H9 (cell line): ENCODE data around the gene CCT7. TPM values are rescaled to one million over a fixed set of nuclear protein-coding genes. Genes with fewer than 3 reads are reported as not detected.
A peak's percentile ranks its signal among the peaks of the same experiment; 100 is the strongest.

Source experiments
- DNase-seq: peaks from one replicate; pipeline ENCODE4 v3.0.0-alpha.2; 2017
- H2AFZ ChIP-seq: one replicate; pipeline ENCODE4 v1.6.1; 2013; ENCODE audit warnings: mild to moderate bottlenecking, low read length, control low read depth, moderate library complexity
- H2AK5ac ChIP-seq: 2 replicates; pipeline ENCODE4 v1.6.1; 2013; ENCODE audit warnings: low read length, control low read depth, mixed read lengths; ENCODE audit not compliant: insufficient read length
- H2BK120ac ChIP-seq: one replicate; pipeline ENCODE4 v1.6.1; 2013; ENCODE audit warnings: low read depth, mild to moderate bottlenecking, low read length, control low read depth, inconsistent platforms; ENCODE audit not compliant: poor library complexity, severe bottlenecking
- H2BK12ac ChIP-seq: 2 replicates; pipeline ENCODE4 v1.6.1; 2013; ENCODE audit warnings: low read length, control low read depth, mixed read lengths, low read depth; ENCODE audit not compliant: insufficient read length
- H2BK15ac ChIP-seq: 2 replicates; pipeline ENCODE4 v1.6.1; 2013; ENCODE audit warnings: low read depth, low read length, control low read depth
- H2BK20ac ChIP-seq: one replicate; pipeline ENCODE4 v1.6.1; 2013; ENCODE audit warnings: low read depth, mild to moderate bottlenecking, low read length, control low read depth, inconsistent platforms; ENCODE audit not compliant: poor library complexity, severe bottlenecking
- H2BK5ac ChIP-seq: 2 replicates; pipeline ENCODE4 v1.6.1; 2013; ENCODE audit warnings: low read length, control low read depth, mixed read lengths; ENCODE audit not compliant: insufficient read length
- H3K14ac ChIP-seq: 2 replicates; pipeline ENCODE4 v1.6.1; 2013; ENCODE audit warnings: low read length, control low read depth; ENCODE audit not compliant: insufficient read depth
- H3K18ac ChIP-seq: 2 replicates; pipeline ENCODE4 v1.6.1; 2013; ENCODE audit warnings: low read depth, mild to moderate bottlenecking, mixed read lengths, low read length, control low read depth; ENCODE audit not compliant: insufficient read length
- H3K23ac ChIP-seq: 2 replicates; pipeline ENCODE4 v1.6.1; 2013; ENCODE audit warnings: low read length, control low read depth, mixed read lengths, low read depth; ENCODE audit not compliant: insufficient read length
- H3K23me2 ChIP-seq: 2 replicates; pipeline ENCODE4 v1.6.1; 2013; ENCODE audit warnings: low read depth, mild to moderate bottlenecking, mixed read lengths, low read length, control low read depth; ENCODE audit not compliant: insufficient read length, poor library complexity, severe bottlenecking
- H3K27ac ChIP-seq: 2 replicates; pipeline ENCODE4 v1.5.1; 2013; ENCODE audit warnings: low read length, control low read depth, mixed read lengths, low read depth; ENCODE audit not compliant: insufficient read length
- H3K27me3 ChIP-seq: 2 replicates; pipeline ENCODE4 v1.6.1; 2013; ENCODE audit warnings: low read length, control low read depth, inconsistent platforms; ENCODE audit not compliant: insufficient read depth
- H3K4ac ChIP-seq: 2 replicates; pipeline ENCODE4 v1.6.1; 2013; ENCODE audit warnings: low read depth, mild to moderate bottlenecking, control low read depth, inconsistent platforms, low read length, moderate library complexity
- H3K4me1 ChIP-seq: 2 replicates; pipeline ENCODE4 v1.6.1; 2013; ENCODE audit warnings: low read length, control low read depth, inconsistent platforms; ENCODE audit not compliant: insufficient read depth
- H3K4me2 ChIP-seq: 2 replicates; pipeline ENCODE4 v1.6.1; 2013; ENCODE audit warnings: low read length, control low read depth, mixed read lengths; ENCODE audit not compliant: insufficient read length, insufficient read depth
- H3K56ac ChIP-seq: 2 replicates; pipeline ENCODE4 v1.6.1; 2013; ENCODE audit warnings: low read depth, mild to moderate bottlenecking, mixed read lengths, low read length, control low read depth; ENCODE audit not compliant: insufficient read length
- H3K79me1 ChIP-seq: 2 replicates; pipeline ENCODE4 v1.6.1; 2013; ENCODE audit warnings: low read depth, mild to moderate bottlenecking, moderate library complexity, low read length, control low read depth, inconsistent platforms; ENCODE audit not compliant: insufficient read depth, poor library complexity, severe bottlenecking
- H3K79me2 ChIP-seq: 2 replicates; pipeline ENCODE4 v1.6.1; 2013; ENCODE audit warnings: low read length, control low read depth, inconsistent platforms; ENCODE audit not compliant: insufficient read depth
- H3K9ac ChIP-seq: 2 replicates; pipeline ENCODE4 v1.6.1; 2013; ENCODE audit warnings: low read length, control low read depth, mixed read lengths; ENCODE audit not compliant: insufficient read length; ENCODE audit errors: extremely low read depth
- H3K9me3 ChIP-seq: one replicate; pipeline ENCODE4 v1.6.1; 2013; ENCODE audit warnings: low read depth, low read length, inconsistent platforms; ENCODE audit not compliant: control insufficient read depth
- H3T11ph ChIP-seq: one replicate; pipeline ENCODE4 v1.6.1; 2013; ENCODE audit warnings: mild to moderate bottlenecking, low read length, control low read depth, inconsistent platforms
- H4K20me1 ChIP-seq: one replicate; pipeline ENCODE4 v1.6.1; 2013; ENCODE audit not compliant: control insufficient read depth, insufficient read length, insufficient read depth
- H4K5ac ChIP-seq: 2 replicates; pipeline ENCODE4 v1.6.1; 2013; ENCODE audit warnings: low read depth, mild to moderate bottlenecking, mixed read lengths, low read length, control low read depth; ENCODE audit not compliant: insufficient read length
- H4K8ac ChIP-seq: replicated peaks from 2 replicates; pipeline ENCODE4 v1.6.1; 2013; ENCODE audit warnings: low read length, control low read depth, mixed read lengths, low read depth; ENCODE audit not compliant: insufficient read length
- H4K91ac ChIP-seq: 2 replicates; pipeline ENCODE4 v1.6.1; 2013; ENCODE audit warnings: low read depth, mild to moderate bottlenecking, moderate library complexity, mixed read lengths, low read length, control low read depth; ENCODE audit not compliant: insufficient read length
- H3K27ac Mint-ChIP-seq, 3 experiments: 2 replicates in 2 of 3; 3 replicates in 1 of 3; pipeline ENCODE4 v1.8.0; 2020 to 2021; ENCODE audit warnings: mixed read lengths in 3 of 3, mild to moderate bottlenecking in 1 of 3, moderate library complexity in 1 of 3
- H3K27me3 Mint-ChIP-seq: 2 replicates; pipeline ENCODE4 v1.8.0; 2021; ENCODE audit warnings: low read depth, mild to moderate bottlenecking, moderate library complexity, mixed read lengths
- H3K36me3 Mint-ChIP-seq, 3 experiments: 2 replicates in 2 of 3; 3 replicates in 1 of 3; pipeline ENCODE4 v1.8.0; 2020 to 2021; ENCODE audit warnings: low read depth in 3 of 3, mixed read lengths in 3 of 3; ENCODE audit not compliant: insufficient read depth in 1 of 3
- H3K4me1 Mint-ChIP-seq, 2 experiments: 2 replicates each; pipeline ENCODE4 v1.8.0; 2020; ENCODE audit warnings: mixed read lengths in 2 of 2
- H3K4me3 Mint-ChIP-seq, 2 experiments: 2 replicates in 1 of 2; 3 replicates in 1 of 2; pipeline ENCODE4 v1.8.0; 2020 to 2021; ENCODE audit warnings: mild to moderate bottlenecking in 2 of 2, mixed read lengths in 2 of 2, moderate library complexity in 1 of 2
- H3K9me3 Mint-ChIP-seq, 2 experiments: 2 replicates in 1 of 2; 3 replicates in 1 of 2; pipeline ENCODE4 v1.8.0; 2020; ENCODE audit warnings: mild to moderate bottlenecking in 2 of 2, mixed read lengths in 2 of 2, moderate library complexity in 1 of 2
- CTCF ChIP-seq: fragments of 200-600 bp; sonication (generic); conservative IDR thresholded peaks from 3 replicates; pipeline ENCODE4 v1.8.0; 2021; ENCODE audit warnings: antibody characterized with exemption, mild to moderate bottlenecking
- WGBS: extraction: QIAGEN DNeasy Blood & Tissue Kit; methylation state at CpG from one replicate; pipeline ENCODE4 v1.1.7; 2013; ENCODE audit warnings: missing lambda C conversion rate, low lambda C conversion rate, mixed read lengths; ENCODE audit not compliant: insufficient read length; ENCODE audit errors: extremely low coverage; 5-methylcytosine and 5-hydroxymethylcytosine counted together
- total RNA-seq: library from RNA; stranded (reverse); gene quantifications from 2 replicates; pipeline ENCODE4 v1.2.1, GENCODE V29; 2021

Gene CCT7
- total RNA-seq, 1 experiment from 2014 or later, result 500 TPM

- Histone ChIP-seq H2BK5ac (no peak overlapping the region), H3K23me2 (no peaks in the 10 kb centered on the region), H3K56ac (no peak overlapping the region), H3K79me2 (no peaks in the 10 kb centered on the region), H3K14ac (no peak overlapping the region), H4K91ac (no peak overlapping the region), H3T11ph (no peak overlapping the region), H3K4me1 (no peaks in the 10 kb centered on the region), H4K5ac (no peak overlapping the region), H3K4me2 (no peak overlapping the region), H2BK15ac (no peak overlapping the region), H2BK120ac (no peak overlapping the region), H2BK12ac (no peak overlapping the region), H3K9me3 (no peaks in the 10 kb centered on the region), H3K9ac (no peak overlapping the region), H3K27ac (no peak overlapping the region), H4K8ac (no peak overlapping the region), H2AFZ (no peak overlapping the region), H3K4ac (no peak overlapping the region), H3K79me1 (no peaks in the 10 kb centered on the region), H2AK5ac (no peak overlapping the region), H3K18ac (no peak overlapping the region), H4K20me1 (no peaks in the 10 kb centered on the region), H3K23ac (no peak overlapping the region), H2BK20ac (no peak overlapping the region), H3K27me3 (no peaks in the 10 kb centered on the region)
- Mint-ChIP-seq H3K4me3 (no peak overlapping the region), H3K27ac (peak overlapping the region in 2 of 3 experiments; percentile 28 to 40; a peak in 1 of 7 replicates), H3K27me3 (no peaks in the 10 kb centered on the region), H3K36me3 (peaks cover 34 to 60% (median 42%) of the 10 kb centered on the region in 3 experiments), H3K9me3 (no peaks in the 10 kb centered on the region; a peak in 1 of 5 replicates), H3K4me1 (peaks cover 10 to 16% of the 10 kb centered on the region in 2 experiments)
- DNase-seq, result no peak
- no peak for TF ChIP-seq CTCF
- WGBS, result no CpG with 5 or more reads among the region's 4 CpGs
These were observed 21.0 kb downstream of the CCT7 start for GRCh38 chr2:73255007-73255644.
